HG02588 (cell line): Measurements from ENCODE around the gene YOD1.

Experiments used
- ATAC-seq: cut with Tn5 transposase; IDR thresholded peaks from one replicate; pipeline ENCODE4 v1.9.1; 2021; ENCODE audit warnings: mild to moderate bottlenecking, moderate library complexity; ENCODE audit not compliant: unreplicated experiment

YOD1 gene

DNA sequence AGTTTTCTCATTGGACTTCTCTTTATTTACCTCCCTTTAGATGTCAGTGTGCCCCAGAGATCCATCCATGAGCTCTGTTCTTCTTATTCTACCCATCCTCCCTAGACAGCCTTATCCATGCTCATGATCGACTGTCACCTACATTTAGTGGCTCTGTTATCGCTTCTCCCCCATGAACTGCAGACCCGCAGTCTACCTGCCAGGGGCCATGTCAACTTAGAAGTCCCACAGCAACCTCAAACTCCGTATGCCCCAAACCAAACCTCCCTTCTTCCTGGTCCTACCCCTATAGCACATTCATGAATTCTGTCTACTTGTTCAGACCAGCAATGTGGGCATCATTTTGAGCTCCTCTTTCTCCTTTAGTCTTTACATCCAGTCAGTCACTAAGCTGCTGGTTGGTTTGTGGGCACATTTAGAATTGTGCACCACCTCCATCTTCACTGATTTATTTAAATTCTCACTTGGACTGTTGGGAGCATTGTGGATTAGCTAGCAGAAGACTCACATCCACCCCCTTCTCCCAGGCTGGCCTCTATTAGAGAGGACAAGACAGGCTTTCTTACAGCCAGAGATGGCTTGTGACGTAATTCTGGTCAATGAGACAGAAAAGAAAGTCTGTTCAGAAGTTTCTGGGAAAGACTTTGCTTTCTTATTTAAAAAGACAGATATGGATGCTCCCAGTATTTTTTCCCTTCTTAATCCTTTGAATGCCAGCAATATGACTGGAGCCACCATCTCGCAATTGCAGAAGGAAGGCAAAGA lies 37.5 kb downstream of the YOD1 start:
- ATAC-seq, result no peak

DNA sequence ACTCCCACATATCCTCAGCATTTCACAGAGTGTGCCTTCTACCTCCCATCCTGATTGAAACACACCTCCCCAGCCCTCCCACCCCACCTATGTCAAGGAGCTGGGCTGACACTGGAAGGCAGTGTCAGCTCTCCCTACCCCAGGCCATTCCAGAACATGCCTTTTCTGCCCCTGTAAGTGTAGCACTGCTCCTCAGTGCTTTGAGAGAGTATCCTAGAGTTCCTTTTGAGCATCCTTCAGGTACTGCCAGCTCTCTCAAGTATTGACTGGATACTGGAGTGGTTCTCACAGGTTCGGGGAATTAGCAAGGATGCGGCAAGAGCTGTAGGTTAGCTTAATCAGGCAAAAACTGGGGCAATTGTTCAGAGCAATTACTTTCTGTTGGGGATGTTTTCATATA lies 40.3 kb downstream of the YOD1 start:
- ATAC-seq, result no peak

DNA sequence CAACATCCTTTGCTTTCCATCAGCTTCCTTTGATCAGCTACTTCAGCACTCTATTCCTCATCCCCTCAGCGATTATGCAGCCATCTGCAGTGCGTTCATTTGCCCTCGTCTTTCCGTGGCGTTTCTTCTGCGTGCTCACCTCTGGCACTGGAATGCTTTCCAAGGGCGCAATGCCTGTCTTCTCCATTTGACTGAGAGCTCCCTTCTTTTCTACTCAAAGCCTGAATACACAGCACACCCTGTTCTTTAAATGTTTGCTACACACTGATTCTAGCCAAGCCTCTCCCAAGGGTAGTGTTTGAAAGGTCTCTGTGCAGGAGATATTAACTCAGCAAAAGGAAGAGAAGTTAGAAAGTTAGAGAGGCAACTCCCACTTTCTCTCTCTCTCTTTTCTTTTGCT lies 41.1 kb downstream of the YOD1 start:
- no peak for ATAC-seq

DNA sequence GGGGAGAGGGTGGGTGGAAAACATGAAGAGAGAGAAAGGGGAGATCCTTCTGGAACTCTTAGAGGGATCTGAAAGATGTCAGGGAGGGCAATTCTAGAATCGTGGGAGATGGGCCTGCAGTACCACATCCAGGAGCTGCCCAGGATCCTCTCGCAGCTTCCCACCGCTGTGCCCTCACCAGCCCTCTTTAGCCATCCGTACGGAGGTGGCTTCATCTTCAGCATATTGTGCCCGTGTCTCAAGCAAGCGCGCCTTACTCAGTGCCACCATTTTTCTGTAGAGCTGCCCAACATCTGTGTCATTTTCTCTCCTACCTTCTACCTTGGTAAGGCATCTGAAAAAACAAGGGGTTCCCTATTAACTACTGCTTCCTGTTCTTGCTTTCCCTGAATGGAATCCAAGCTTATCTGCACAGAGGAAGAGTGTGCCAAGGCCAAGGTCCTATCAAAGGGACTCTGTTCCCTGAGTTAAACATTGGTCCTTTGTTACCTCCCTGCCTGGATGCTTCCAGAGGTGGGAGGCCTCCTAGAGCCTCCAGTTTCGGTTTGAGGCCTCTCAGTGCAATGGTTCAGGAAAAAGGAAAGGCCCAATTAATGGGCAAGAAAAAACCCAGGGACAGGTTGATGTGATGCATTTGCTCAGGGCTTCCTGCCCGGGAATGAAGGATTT lies 41.7 kb downstream of the YOD1 start:
- no peak for ATAC-seq

DNA sequence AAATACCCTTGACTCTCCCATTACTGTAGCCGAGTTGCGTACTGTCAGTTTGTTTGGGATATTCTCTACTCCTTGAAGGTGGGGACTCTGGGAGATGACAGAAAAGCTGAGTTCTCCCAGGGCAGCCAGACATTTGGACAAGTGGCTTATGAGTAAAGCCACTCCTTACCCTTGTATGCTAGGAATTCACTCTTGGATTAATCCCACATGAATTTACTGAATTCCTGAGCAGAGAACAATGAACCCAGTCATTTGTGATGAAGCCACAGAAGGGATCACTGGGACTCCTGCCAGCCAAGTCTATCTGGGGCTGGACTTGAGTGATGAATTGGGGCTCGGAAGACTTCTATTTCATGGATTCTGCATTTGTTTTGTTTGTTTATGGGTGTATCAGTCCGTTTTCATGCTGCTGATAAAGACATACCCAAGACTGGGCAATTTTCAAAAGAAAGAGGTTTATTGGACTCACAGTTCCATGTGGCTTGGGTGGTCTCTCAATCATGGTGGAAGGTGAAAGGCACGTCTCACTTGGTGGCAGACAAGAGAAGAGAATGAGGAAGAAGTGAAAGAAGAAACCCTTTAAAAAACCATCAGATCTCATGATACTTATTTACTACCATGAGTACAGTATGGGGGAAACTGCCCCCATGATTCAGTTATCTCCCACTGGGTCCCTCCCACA lies 43.5 kb downstream of the YOD1 start:
- no peak for ATAC-seq

DNA sequence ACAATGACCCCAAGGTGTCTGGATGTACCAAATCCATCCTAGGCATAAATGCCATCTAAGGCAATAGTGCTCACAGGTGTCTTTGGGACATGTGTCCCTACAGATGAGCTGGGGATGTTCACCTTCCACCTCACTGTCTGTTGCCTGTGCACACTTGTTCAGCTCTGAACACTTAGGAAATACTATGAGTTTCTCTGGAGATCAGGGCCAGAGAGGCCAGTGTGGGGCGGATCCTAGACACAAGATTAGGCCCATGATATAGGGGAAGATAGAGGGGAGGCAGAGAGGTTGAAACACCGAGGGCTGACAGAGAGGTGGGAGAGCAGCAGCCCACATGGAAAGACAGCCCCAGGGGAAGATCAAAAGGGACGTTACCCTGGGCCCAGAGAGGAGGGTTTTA lies 44.1 kb downstream of the YOD1 start:
- no peak for ATAC-seq

DNA sequence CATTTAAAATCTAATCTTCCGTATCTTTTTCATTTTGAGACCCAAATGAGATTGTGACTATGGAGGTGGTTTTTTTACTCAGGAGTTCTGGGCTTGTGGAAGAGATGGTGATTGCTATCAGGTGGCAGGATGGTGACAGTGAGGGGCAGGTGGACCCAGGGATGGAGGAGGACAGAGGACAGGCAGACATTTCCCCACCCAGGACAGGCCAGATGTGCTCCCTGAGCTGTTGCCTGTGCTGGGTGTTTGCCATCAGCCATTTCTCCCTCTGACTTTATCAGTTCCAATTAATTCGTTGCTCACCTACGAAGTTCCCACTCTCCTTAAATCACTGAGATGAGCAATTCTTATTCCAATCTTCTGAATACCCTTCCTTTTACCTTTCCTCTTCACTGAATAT lies 44.9 kb downstream of the YOD1 start:
- ATAC-seq, result no peak

DNA sequence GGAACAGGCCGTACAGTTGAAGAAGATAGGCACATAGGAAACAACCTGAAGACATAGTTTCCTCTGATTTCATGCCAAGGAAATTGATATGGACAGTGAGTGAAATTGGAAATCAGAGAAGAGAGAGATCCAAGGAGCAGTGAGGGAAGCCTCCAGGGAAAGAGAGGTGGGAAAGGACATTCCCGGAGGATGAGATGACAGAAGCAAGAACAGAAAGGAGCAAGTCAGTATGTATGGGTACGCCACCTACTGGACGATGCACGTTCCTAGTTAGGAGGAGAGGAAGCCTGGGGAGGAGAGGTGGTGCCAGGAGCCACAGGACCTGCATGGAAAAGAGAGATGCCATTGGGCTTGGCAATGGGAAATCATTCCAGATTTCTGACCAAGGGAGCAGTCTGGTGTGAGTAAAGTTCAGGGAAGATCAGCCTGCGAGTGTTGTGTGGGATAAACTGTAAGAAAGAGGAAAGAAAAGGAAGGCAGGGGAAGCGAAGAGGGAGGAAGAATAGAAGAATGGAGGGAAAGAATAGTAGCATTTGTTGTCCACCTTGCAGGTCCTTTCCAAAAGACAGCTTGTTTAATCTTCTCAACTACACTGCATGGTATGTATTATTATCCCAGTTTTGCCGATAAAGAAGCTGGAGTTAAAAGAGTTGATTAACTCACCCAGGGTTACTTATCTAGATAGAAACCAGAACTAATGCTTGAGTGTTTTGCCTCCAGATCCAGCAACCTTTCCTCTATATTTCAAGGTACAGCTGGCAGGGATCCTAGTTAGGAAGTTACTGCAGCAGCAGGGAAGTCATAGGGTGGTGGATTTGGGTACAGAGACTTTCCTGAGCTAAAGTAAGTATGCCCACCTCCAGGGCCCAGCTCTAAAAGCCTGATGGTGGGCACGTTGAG lies 45.8 kb downstream of the YOD1 start:
- no peak for ATAC-seq

DNA sequence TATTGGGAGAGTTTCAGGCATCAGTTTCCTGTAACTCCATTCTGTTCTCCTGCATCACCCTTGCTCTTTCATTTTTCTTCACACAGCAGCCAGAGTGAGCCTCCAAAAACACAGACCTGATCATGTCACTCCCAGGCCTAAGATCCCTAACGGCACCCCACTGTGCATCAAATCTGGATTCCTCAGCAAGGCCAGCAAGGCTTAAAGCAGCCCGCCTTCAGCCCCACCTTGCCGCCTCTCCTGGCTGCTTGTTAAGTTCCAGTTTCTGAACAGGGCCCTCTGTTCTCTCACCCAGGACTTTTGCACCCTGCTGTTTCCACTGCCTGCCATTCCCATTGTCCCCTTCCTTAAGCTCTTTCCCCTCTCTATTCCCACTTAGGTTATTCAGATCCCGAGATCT lies 47.8 kb downstream of the YOD1 start:
- ATAC-seq, result no peak

DNA sequence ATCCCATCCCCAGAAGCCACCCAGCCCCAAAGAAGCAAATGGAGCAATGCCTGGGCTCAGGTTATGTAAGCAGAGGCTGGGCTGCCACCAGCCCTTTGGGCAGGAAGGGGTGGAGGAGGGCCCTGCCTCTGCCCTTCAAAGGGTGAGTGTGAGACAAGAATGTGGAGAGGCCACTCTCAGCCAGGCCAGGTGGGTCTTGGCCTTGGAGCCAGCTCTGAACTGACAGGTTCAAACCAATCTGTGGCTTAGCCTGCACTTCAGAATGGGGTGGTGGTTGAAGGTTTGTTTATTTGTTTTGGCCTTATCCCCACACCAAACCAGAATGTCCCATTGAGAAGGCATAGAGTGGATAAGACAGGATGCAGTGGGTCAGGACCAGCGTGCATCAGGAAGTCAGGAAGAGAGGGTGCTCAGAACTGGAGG lies 48.3 kb downstream of the YOD1 start:
- ATAC-seq, result no peak

DNA sequence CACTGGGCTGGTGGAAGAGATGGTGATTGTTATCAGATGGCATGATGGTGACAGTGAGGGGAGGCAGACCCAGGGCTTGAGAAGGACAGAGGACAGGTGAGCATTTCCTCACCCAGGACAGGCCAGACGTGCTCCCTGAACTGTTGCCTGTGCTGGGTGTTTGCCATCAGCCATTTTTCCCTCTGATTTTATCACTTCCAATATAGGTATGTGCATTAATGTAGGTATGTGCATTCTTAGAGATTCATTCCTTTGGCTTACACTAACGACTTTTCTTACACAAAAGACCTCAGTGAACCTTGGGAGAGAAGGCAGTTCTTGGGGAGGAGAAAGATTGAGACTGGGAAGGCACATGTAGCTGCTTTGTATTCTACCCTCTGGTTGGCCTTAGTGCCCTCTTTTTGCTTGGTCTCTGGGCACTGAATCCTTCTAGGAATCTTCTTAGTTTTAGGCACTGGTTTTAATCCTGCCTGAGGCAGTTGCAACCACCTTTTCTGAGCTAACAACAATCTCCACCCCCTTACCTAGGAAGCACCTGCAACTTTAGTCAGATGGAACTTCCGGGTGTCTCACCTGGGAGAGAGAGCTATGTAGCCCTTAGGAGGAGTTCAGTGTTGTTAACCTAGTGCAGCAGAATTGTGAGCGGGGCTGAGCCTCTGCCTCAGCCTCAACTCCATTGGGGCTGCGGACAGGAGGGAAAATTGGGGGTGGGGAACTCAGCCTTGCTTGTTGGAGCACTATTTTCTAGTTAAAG lies 49.3 kb downstream of the YOD1 start:
- ATAC-seq, result no peak

DNA sequence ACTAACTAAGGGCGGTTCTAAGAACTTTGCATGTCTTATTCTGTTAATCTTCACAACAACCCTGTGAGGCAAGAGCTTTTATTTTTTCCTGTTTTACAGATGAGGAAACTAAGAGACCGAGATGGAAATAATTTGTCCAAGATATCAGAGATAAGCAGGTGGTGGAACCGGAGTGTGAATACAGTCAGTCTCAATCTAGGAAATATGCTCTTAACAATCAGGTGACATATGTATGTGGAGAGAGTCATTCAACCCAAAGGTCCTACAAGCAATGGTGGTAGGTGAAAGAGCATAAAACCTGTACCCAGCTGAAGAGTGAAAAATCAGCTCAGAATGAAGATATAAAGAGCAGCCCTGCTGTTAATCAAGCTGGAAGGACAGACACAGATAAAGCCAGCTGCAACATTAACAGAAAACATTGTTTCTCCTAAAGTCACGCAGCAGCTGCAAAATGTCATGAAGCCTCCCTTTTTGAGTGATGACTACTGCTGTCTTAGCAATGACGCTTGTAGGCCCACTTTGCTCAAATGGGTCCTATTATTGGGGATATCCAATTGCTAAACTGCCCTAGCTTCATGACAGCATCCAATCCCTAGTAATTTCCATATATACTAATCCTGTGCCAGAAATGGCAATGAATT lies 50.2 kb downstream of the YOD1 start:
- ATAC-seq, result no peak

DNA sequence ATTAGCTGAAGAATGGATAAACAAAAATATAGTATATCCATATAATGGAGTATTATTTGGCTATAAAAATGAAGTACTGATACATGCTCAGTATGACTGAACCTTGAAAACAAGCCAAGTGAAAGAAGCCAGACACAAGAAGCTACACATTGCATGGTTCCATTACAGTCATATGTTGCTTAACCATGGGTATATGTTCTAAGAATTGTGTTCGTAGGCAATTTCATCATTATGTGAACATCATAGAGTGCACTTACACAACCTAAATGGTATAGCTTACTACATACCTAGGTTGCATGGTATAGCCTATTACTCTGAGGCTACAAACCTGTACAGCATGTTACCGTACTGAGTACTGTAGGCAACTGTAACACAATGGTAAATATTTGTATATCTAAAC lies 52.2 kb downstream of the YOD1 start:
- no peak for ATAC-seq
